Immature natural killer cell (primary cell): Measurements from ENCODE around the gene STEAP1B. TPM values are rescaled to one million over a fixed set of nuclear protein-coding genes. Genes with fewer than 3 reads are reported as not detected.

Source experiments
- DNase-seq, 3 donors: peaks; one replicate each; pipeline ENCODE4 v3.0.0; 2022; ENCODE audit warnings: mixed read lengths in 1 of 3
- H3K27ac Mint-ChIP-seq, 6 donors: one replicate each; pipeline ENCODE4 v1.8.0; 2020; ENCODE audit warnings: mixed read lengths in 6 of 6, mild to moderate bottlenecking in 5 of 6, inconsistent platforms in 4 of 6, moderate library complexity in 3 of 6
- H3K27me3 Mint-ChIP-seq, 3 donors: one replicate each; pipeline ENCODE4 v1.8.0; 2020 to 2021; ENCODE audit warnings: low read depth in 3 of 3, mild to moderate bottlenecking in 3 of 3, mixed read lengths in 3 of 3, moderate library complexity in 3 of 3, inconsistent platforms in 1 of 3
- H3K36me3 Mint-ChIP-seq, 3 donors: one replicate each; pipeline ENCODE4 v1.8.0; 2020; ENCODE audit warnings: mixed read lengths in 3 of 3, inconsistent platforms in 2 of 3, mild to moderate bottlenecking in 2 of 3
- H3K4me1 Mint-ChIP-seq, 2 donors: one replicate each; pipeline ENCODE4 v1.8.0; 2020; ENCODE audit warnings: inconsistent platforms in 2 of 2, mild to moderate bottlenecking in 2 of 2, mixed read lengths in 2 of 2, moderate library complexity in 1 of 2
- H3K4me3 Mint-ChIP-seq, 5 donors: one replicate each; pipeline ENCODE4 v1.8.0; 2020; ENCODE audit warnings: mild to moderate bottlenecking in 5 of 5, mixed read lengths in 5 of 5, inconsistent platforms in 3 of 5, moderate library complexity in 3 of 5
- H3K9me3 Mint-ChIP-seq, 6 donors: one replicate each; pipeline ENCODE4 v1.8.0; 2020; ENCODE audit warnings: mild to moderate bottlenecking in 6 of 6, mixed read lengths in 6 of 6, inconsistent platforms in 4 of 6, moderate library complexity in 3 of 6
- polyA plus RNA-seq, 3 donors: library from polyadenylated mRNA; unstranded; fragments of 300-500 nt; fragmentation: Illumina TruSeq; gene quantifications; one replicate each; pipeline ENCODE4 v1.2.3, GENCODE V29; 2021

STEAP1B gene
- polyA plus RNA-seq, 3 donors from 2014 or later: not detected

- Mint-ChIP-seq H3K4me3 (no peak overlapping the region), H3K27ac (no peak overlapping the region), H3K4me1 (peaks cover 14 to 16% of the 10 kb centered on the region in 2 donors), H3K27me3 (peaks cover 0 to 7% (median 0%) of the 10 kb centered on the region in 3 donors), H3K36me3 (no peaks in the 10 kb centered on the region), H3K9me3 (no peaks in the 10 kb centered on the region)
- DNase-seq: no peak
Observed at GRCh38 chr7:22386865-22387264, 113.1 kb downstream of the STEAP1B start.

- H3K27ac Mint-ChIP-seq: no peak overlapping the region
- H3K4me1 Mint-ChIP-seq: peaks cover 13 to 15% of the 10 kb centered on the region in 2 donors
- no peak overlapping the region for H3K4me3 Mint-ChIP-seq
- no peak for DNase-seq
- H3K27me3 Mint-ChIP-seq: peaks cover 0 to 7% (median 0%) of the 10 kb centered on the region in 3 donors
- H3K36me3 Mint-ChIP-seq: no peaks in the 10 kb centered on the region
- H3K9me3 Mint-ChIP-seq: no peaks in the 10 kb centered on the region
Observed at GRCh38 chr7:22386206-22386858, 113.7 kb downstream of the STEAP1B start.

GRCh38 chr7:22385326-22385725, 114.7 kb downstream of the STEAP1B start:
- no peak overlapping the region for H3K4me3 Mint-ChIP-seq
- H3K27ac Mint-ChIP-seq: no peak overlapping the region
- DNase-seq: no peak
- H3K4me1 Mint-ChIP-seq: peaks cover 3 to 5% of the 10 kb centered on the region in 2 donors
- H3K36me3 Mint-ChIP-seq: no peaks in the 10 kb centered on the region
- no peaks in the 10 kb centered on the region for H3K9me3 Mint-ChIP-seq
- H3K27me3 Mint-ChIP-seq: peaks cover 0 to 7% (median 0%) of the 10 kb centered on the region in 3 donors

GRCh38 chr7:22380333-22380732, 119.7 kb downstream of the STEAP1B start:
- H3K27ac Mint-ChIP-seq: no peak overlapping the region
- no peak for DNase-seq
- H3K36me3 Mint-ChIP-seq: peaks cover 0 to 3% (median 0%) of the 10 kb centered on the region in 3 donors
- H3K4me3 Mint-ChIP-seq: no peak overlapping the region
- H3K9me3 Mint-ChIP-seq: no peaks in the 10 kb centered on the region
- H3K4me1 Mint-ChIP-seq: no peaks in the 10 kb centered on the region
- H3K27me3 Mint-ChIP-seq: peaks cover 0 to 4% (median 0%) of the 10 kb centered on the region in 3 donors

GRCh38 chr7:22378199-22378980, 121.6 kb downstream of the STEAP1B start:
- H3K27ac Mint-ChIP-seq: no peak overlapping the region
- no peaks in the 10 kb centered on the region for H3K9me3 Mint-ChIP-seq
- H3K36me3 Mint-ChIP-seq: peaks cover 0 to 3% (median 0%) of the 10 kb centered on the region in 3 donors
- H3K4me3 Mint-ChIP-seq: no peak overlapping the region
- H3K27me3 Mint-ChIP-seq: peaks cover 0 to 3% (median 2%) of the 10 kb centered on the region in 3 donors
- no peak for DNase-seq
- no peaks in the 10 kb centered on the region for H3K4me1 Mint-ChIP-seq

GRCh38 chr7:22377703-22378102, 122.3 kb downstream of the STEAP1B start:
- Mint-ChIP-seq H3K9me3 (no peaks in the 10 kb centered on the region), H3K36me3 (peaks cover 0 to 3% (median 0%) of the 10 kb centered on the region in 3 donors), H3K27ac (no peak overlapping the region), H3K27me3 (peaks cover 0 to 2% (median 0%) of the 10 kb centered on the region in 3 donors), H3K4me1 (no peaks in the 10 kb centered on the region), H3K4me3 (no peak overlapping the region)
- no peak for DNase-seq

GRCh38 chr7:22375359-22376048, 124.5 kb downstream of the STEAP1B start:
- Mint-ChIP-seq H3K36me3 (peaks cover 0 to 4% (median 0%) of the 10 kb centered on the region in 3 donors), H3K4me1 (no peaks in the 10 kb centered on the region), H3K4me3 (no peak overlapping the region), H3K9me3 (no peaks in the 10 kb centered on the region), H3K27ac (no peak overlapping the region), H3K27me3 (peaks cover 0 to 2% (median 0%) of the 10 kb centered on the region in 3 donors)
- DNase-seq: no peak

GRCh38 chr7:22373911-22374310, 126.1 kb downstream of the STEAP1B start:
- Mint-ChIP-seq H3K27me3 (peaks cover 0 to 5% (median 0%) of the 10 kb centered on the region in 3 donors), H3K36me3 (peaks cover 0 to 4% (median 0%) of the 10 kb centered on the region in 3 donors), H3K4me1 (no peaks in the 10 kb centered on the region), H3K4me3 (no peak overlapping the region), H3K9me3 (no peaks in the 10 kb centered on the region), H3K27ac (no peak overlapping the region)
- DNase-seq: no peak

- H3K4me1 Mint-ChIP-seq: no peaks in the 10 kb centered on the region
- DNase-seq: no peak
- peaks cover 0 to 5% (median 0%) of the 10 kb centered on the region in 3 donors for H3K27me3 Mint-ChIP-seq
- H3K9me3 Mint-ChIP-seq: no peaks in the 10 kb centered on the region
- peaks cover 0 to 4% (median 0%) of the 10 kb centered on the region in 3 donors for H3K36me3 Mint-ChIP-seq
- H3K27ac Mint-ChIP-seq: no peak overlapping the region
- H3K4me3 Mint-ChIP-seq: no peak overlapping the region
Observed at GRCh38 chr7:22373388-22373787, 126.6 kb downstream of the STEAP1B start.

- Mint-ChIP-seq H3K4me3 (no peak overlapping the region), H3K36me3 (peaks cover 0 to 4% (median 0%) of the 10 kb centered on the region in 3 donors), H3K27ac (no peak overlapping the region), H3K4me1 (no peaks in the 10 kb centered on the region), H3K27me3 (peaks cover 0 to 5% (median 0%) of the 10 kb centered on the region in 3 donors), H3K9me3 (no peaks in the 10 kb centered on the region)
- DNase-seq: no peak
Observed at GRCh38 chr7:22372863-22373262, 127.1 kb downstream of the STEAP1B start.

- Mint-ChIP-seq H3K36me3 (peaks cover 0 to 4% (median 0%) of the 10 kb centered on the region in 3 donors), H3K27ac (no peak overlapping the region), H3K4me3 (no peak overlapping the region), H3K27me3 (peaks cover 0 to 5% (median 0%) of the 10 kb centered on the region in 3 donors), H3K4me1 (no peaks in the 10 kb centered on the region), H3K9me3 (no peaks in the 10 kb centered on the region)
- no peak for DNase-seq
Observed at GRCh38 chr7:22371878-22372277, 128.1 kb downstream of the STEAP1B start.
